HG03469 (cell line): Measurements from ENCODE around the gene CASP10.
A peak's percentile ranks its signal among the peaks of the same experiment; 100 is the strongest.
"Not testable (repeated sequence)": the region's sequence is repeated elsewhere in the genome, so short reads cannot be mapped to it uniquely, and the experiment has no call there.

Experiments
- ATAC-seq: cut with Tn5 transposase; IDR thresholded peaks from one replicate; pipeline ENCODE4 v1.9.1; 2021; ENCODE audit warnings: mild to moderate bottlenecking, moderate library complexity, moderate number of reproducible peaks; ENCODE audit not compliant: unreplicated experiment

Gene CASP10, protein sequence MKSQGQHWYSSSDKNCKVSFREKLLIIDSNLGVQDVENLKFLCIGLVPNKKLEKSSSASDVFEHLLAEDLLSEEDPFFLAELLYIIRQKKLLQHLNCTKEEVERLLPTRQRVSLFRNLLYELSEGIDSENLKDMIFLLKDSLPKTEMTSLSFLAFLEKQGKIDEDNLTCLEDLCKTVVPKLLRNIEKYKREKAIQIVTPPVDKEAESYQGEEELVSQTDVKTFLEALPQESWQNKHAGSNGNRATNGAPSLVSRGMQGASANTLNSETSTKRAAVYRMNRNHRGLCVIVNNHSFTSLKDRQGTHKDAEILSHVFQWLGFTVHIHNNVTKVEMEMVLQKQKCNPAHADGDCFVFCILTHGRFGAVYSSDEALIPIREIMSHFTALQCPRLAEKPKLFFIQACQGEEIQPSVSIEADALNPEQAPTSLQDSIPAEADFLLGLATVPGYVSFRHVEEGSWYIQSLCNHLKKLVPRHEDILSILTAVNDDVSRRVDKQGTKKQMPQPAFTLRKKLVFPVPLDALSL

DNA sequence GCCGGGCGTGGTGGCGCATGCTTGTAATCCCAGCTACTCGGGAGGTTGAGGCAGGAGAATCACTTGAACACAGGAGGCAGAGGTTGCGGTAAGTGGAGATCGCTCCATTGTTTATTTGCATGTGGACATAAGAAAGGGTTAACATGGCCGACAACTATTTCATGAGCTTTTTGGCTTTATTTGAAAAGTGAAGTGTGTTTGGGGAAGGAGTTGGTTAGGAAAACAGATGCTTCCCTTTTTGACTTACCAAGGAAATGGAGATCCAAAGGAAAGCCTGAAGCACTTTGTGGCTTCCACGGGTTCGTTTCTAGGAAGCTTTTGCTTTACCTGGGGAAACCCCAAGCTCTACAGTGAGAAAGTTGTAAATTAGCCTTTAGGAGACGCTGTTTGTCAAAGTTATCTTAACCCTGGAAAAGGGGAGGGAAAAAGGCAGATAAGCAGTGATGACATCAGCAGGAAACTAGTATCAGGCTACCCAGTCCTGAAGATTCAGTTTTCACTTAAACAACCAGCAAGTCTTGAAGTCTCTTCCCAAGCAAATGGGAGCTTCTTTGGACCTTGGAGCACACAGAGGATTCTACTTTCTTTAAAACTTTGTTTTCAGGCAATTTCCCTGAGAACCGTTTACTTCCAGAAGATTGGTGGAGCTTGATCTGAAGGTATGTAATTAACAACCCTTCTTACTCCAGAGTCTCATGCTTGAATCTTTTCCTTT is at the start of gene CASP10:
TSS of gene CASP10 (plus strand) at position 492 of the 715 bp plus-strand sequence. CDS start 2,637 bp downstream, outside the sequence.
- ATAC-seq: peak; percentile 69

DNA sequence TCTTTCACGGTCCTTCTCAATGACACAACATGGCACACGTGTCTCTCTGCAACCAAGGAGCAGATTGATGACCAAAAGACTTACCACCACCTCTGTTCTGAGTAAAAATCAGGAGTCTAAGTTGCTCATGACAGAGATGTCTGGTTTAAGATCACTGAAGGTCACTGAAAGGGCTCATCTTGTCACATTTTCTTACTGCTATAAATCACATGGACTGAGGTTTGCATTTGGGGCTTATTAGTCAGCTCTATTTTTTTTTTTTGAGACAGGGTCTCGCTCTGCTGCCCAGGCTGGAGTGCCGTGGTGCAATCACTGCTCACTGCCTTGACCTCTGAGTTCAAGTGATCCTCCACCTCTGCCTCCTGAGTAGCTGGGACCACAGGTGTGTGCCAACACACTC is 47.6 kb upstream of the CASP10 start:
- no peak for ATAC-seq

GRCh38 chr2:201136889-201137321 is 46.0 kb upstream of the CASP10 start:
- ATAC-seq: no peak

DNA sequence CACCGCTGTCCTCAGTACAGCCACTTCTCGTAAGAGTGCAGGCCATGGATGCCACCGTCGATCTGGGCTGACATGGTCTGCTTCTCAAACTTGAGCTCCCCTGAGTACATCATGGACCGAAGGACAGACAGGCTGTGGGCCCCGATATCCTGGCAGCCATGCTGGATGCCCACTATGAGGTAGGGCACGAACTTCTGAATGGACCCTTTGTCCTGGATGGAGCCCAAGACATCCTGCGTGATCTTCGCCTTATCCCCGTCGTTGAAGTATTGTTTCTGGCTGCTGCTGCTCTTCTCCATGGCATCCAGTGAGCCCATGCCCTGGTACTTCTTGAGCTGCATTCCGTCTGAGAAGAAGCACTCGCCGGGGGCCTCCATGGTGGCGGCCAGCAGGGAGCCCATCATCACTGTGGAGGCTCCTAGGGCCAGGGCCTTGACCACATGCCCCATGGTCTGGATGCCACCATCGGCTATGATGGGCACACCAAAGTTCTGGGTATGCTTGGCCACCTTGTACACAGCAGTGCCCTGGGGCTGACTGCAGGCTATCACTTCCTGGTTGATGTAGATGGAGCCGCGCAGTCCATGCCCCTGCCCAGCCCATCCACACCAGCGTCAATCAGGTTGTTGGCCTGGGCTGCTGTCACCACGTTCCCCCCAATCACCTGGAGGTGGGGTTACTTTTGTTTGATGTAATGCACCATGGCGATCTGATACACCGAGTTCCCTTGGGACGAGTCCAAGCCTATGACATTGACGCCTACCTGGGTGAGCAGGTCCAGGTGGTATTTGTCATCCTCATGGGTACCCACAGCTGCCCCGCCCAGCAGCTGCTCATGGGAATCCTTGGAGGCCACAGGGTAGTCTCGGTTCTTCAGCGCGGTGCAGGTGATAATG is 45.2 kb upstream of the CASP10 start:
- ATAC-seq: no peak

DNA sequence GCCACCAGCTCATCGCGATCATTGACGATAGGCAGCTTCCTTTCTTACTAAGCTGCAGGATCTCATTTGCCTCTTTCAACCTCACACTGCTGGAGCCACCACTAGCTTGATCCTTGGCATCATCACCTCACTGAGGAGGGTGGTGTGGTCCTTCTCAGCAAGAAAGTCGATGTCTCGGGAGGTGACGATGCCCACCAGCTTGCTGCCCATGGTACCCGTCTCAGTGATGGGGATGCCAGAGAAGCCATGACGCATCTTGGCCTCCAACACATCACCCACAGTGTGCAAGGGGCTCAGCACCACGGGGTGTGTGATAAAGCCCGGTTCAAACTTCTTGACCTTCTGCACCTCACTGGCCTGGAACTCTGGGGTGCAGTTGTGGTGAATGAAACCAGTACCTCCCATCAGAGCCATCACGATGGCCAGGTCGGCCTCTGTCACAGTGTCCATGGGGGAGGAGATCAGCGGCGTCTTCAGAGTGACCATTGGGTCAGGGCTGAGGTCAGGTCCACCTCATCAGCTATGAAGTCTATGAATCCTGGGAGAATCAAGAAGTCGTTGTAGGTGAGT is 44.5 kb upstream of the CASP10 start:
- no peak for ATAC-seq

DNA sequence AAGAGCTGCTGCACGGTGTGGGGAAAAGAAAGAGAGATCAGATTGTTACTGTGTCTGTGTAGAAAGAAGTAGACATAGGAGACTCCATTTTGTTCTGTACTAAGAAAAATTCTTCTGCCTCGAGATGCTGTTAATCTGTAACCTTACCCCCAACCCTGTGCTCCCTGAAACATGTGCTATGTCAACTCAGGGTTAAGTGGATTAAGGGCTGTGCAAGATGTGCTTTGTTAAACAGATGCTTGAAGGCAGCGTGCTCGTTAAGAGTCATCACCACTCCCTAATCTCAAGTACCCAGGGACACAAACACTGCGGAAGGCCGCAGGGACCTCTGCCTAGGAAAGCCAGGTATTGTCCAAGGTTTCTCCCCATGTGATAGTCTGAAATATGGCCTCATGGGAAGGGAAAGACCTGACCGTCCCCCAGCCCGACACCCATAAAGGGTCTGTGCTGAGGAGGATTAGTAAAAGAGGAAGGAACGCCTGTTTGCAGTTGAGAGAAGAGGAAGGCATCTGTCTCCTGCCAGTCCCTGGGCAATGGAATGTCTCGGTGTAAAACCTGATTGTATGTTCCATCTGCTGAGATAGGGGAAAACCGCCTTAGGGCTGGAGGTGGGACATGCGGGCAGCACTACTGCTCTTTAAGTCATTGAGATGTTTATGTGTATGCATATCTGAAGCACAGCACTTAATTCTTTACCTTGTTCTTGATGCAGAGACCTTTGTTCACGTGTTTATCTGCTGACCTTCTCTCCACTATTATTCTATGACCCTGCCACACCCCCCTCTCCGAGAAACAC is 43.8 kb upstream of the CASP10 start:
- not testable (repeated sequence) for ATAC-seq

DNA sequence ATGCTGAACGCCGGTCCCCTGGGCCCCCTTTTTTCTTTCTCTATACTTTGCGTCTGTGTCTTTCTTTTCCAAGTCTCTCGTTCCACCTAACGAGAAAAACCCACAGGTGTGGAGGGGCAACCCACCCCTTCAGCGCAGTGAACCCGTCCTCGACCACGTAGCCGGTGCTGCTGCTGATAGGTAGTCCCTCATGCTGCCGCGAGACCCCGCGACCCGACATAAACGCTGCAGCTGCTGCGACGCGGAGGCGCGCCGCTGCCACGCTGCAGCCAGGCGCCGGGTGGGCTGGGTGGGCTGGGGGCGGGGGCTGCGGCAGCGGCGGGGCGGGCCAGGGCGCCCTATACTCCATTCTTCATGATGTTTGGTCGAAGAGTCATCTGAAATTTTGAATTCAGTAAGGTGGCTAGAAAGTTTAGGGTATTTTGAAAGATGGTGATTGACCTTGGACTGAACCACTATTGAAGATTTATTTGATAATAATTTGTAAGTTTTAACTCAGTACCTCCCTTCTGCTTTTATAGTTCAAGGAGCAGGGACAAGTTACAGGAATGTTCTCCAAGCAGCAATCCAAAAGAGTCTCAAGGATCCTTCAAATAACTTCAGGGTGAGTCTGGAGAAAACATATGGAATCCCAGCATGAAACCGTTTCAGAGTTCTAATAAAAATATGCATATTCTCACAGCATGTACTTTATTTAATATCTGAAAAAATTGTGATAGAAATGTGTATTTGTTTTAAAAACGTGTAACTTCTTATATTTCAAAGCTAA is 42.9 kb upstream of the CASP10 start:
- no peak for ATAC-seq

DNA sequence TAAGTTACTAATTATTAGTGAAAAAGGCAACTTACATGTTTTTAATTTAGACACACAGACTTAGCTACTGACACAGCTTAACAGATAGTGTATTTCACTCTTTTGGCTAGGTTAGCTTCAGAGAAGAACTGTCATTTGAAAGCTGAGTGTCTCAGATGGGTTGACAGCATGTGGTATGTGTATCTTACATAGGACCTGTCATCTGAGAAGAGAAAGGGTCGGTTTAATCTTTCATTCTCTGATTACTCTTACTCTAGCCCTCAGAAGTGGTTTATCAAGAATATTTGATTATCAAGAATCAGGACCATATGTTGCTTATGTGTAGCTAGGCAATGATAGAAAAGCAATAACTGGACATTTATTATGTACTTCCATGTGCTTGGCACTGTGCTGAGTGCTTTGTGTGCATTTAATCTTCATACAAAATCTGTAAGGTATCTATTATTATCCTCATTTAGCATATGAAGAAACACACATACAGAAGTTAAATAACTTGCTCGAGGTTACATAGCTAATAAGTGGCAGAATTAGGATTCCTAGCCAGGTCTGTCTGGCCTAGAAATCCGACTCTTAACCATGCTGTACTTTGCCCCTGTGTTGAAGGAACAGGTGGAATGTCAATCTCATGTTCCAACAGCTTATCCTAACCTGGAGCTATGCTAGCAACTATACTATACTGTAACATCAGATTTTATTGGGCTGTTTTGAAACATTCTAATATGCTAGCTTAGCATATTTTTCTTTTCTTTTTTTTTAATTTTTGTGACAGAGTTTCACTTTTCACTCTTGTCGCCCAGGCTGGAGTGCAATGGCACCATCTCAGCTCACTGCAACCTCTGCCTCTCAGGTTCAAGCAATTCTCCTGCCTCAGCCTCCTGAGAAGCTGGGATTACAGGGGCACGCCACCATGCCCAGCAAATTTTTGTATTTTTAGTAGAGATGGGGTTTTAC is 38.6 kb upstream of the CASP10 start:
- ATAC-seq: no peak

DNA sequence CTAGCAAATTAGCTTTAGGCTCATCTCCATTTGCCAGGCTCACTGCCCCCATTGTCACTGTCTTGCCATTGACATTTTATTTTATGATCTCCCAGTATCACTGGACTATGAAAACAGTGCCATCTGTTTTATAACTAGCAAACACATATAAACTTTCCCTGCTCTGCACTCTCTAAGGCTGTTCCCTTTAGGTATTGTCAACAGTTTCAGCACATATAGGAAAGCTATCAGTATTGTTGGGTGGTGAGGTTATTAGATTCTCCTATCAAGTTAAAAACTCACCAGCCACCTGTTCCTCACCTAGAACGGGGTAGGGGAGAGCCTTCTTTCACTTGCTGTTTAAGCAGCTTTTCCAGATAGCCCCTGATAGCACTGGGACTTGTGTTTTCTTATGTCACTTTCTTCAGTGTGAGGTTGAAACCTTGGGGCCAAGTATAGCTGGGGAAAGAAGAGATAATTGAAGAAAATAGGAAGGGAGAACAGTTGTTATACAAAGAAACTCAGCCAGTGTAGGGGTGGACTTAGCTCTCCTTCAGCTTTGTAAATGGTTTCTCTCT is 34.4 kb upstream of the CASP10 start:
- no peak for ATAC-seq

- ATAC-seq: no peak
These were observed 33.7 kb upstream of the CASP10 start for GRCh38 chr2:201149064-201149820.

DNA sequence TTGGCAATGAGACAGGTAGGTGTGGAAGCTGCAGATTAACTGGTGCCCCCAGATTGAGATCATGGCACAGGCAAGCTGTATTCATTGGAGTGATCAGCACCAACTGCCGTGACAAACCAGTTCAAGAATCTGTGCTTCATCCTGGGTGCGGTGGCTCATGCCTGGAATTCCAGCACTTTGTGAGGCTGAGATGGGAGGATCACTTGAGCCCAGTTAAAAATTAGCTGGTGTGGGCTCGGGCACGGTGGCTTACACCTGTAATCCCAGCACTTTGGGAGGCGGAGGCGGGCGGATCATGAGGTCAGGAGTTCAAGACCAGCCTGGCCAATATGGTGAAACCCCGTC is 33.1 kb upstream of the CASP10 start:
- not testable (repeated sequence) for ATAC-seq

DNA sequence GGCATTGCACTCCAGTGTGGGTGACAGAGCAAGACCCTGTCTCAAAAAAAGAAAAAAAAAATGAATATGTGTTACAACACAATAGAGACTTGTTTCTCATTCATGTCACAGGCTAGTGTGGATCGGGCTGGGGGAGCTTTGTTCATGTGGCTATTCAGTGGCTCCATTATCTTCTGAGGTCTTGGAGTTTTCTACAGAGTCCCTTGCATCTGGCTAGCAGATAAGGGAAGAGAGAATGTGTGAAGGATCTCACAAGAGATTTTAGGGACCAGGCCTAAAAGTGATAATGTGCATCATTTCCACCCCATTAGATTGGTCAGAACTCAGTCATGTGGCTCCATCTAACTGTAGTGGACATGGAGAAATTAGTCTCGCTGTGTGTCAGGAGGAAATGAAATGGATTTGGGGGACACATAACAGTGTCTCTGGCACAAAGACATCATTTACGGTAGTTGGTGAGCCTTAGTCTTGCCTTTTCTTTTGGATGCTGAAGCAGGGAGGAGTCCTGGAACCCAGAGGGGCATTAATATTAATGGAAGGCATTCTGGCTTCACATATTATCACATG is 32.4 kb upstream of the CASP10 start:
- ATAC-seq: no peak

- peak; percentile 84 for ATAC-seq
These were observed 31.6 kb upstream of the CASP10 start for GRCh38 chr2:201151127-201151981.

- no peak for ATAC-seq
These were observed 30.4 kb upstream of the CASP10 start for GRCh38 chr2:201152517-201152916.

GRCh38 chr2:201152999-201153815 is 29.7 kb upstream of the CASP10 start:
- no peak for ATAC-seq
